ENCODE results near the gene TSPAN7. TPM values are rescaled to one million over a fixed set of nuclear protein-coding genes. Genes with fewer than 3 reads are reported as not detected.

TSPAN7 gene
- polyA plus RNA-seq (2012; ENCODE audit: insufficient read length, low read depth), result 1.3 TPM

GRCh38 chrX:38561126-38561868, at the start of gene TSPAN7:
Gene TSPAN7 (plus strand): TSS chrX:38561542. CDS start chrX:38561547, 5 bp downstream.
- TF ChIP-seq SIN3A (IDR thresholded peaks at IDR 0.05; ENCODE audit: borderline replicate concordance, insufficient read depth, low read length) (no peak), FOXP2 (optimal IDR thresholded peaks at IDR 0.05; ENCODE audit: borderline replicate concordance, extremely low read depth, extremely low read length, insufficient read depth) (no peak), REST (IDR thresholded peaks at IDR 0.05; ENCODE audit: insufficient read depth in 1 of 2, low read depth in 2 of 2, low read length in 2 of 2) (peak in 1 of 2 experiments; percentile 60; a peak in 1 of 4 replicates), POLR2AphosphoS5 (IDR thresholded peaks at IDR 0.05; ENCODE audit: low read depth, low read length) (no peak), TAF1 (IDR thresholded peaks at IDR 0.05; ENCODE audit: borderline replicate concordance, insufficient read depth, low read length) (no peak)

GRCh38 chrX:38513112-38513742, 48.1 kb upstream of the TSPAN7 start:
- TF ChIP-seq SIN3A (IDR thresholded peaks at IDR 0.05; ENCODE audit: borderline replicate concordance, insufficient read depth, low read length) (no peak), POLR2AphosphoS5 (IDR thresholded peaks at IDR 0.05; ENCODE audit: low read depth, low read length) (no peak), FOXP2 (optimal IDR thresholded peaks at IDR 0.05; ENCODE audit: borderline replicate concordance, extremely low read depth, extremely low read length, insufficient read depth) (no peak), TAF1 (IDR thresholded peaks at IDR 0.05; ENCODE audit: borderline replicate concordance, insufficient read depth, low read length) (no peak), REST (IDR thresholded peaks at IDR 0.05; ENCODE audit: insufficient read depth in 1 of 2, low read depth in 2 of 2, low read length in 2 of 2) (no peak)

- no peak for TF ChIP-seq REST (IDR thresholded peaks at IDR 0.05; ENCODE audit: insufficient read depth in 1 of 2, low read depth in 2 of 2, low read length in 2 of 2)
- TF ChIP-seq SIN3A (IDR thresholded peaks at IDR 0.05; ENCODE audit: borderline replicate concordance, insufficient read depth, low read length), result no peak
- no peak for TF ChIP-seq FOXP2 (optimal IDR thresholded peaks at IDR 0.05; ENCODE audit: borderline replicate concordance, extremely low read depth, extremely low read length, insufficient read depth)
- TF ChIP-seq TAF1 (IDR thresholded peaks at IDR 0.05; ENCODE audit: borderline replicate concordance, insufficient read depth, low read length), result no peak
- TF ChIP-seq POLR2AphosphoS5 (IDR thresholded peaks at IDR 0.05; ENCODE audit: low read depth, low read length), result no peak
Observed at GRCh38 chrX:38514016-38514854, 47.1 kb upstream of the TSPAN7 start.

GRCh38 chrX:38515291-38515690, 46.1 kb upstream of the TSPAN7 start:
- TF ChIP-seq REST (IDR thresholded peaks at IDR 0.05; ENCODE audit: insufficient read depth in 1 of 2, low read depth in 2 of 2, low read length in 2 of 2) (no peak), POLR2AphosphoS5 (IDR thresholded peaks at IDR 0.05; ENCODE audit: low read depth, low read length) (no peak), SIN3A (IDR thresholded peaks at IDR 0.05; ENCODE audit: borderline replicate concordance, insufficient read depth, low read length) (no peak)

Data from PFSK-1 (cell line).